K562 (cell line): ENCODE results near the gene TRAPPC8. TPM values are rescaled to one million over a fixed set of nuclear protein-coding genes. Genes with fewer than 3 reads are reported as not detected.

Experiments used
- HDGF ChIP-seq: fragments of 450-650 bp; IDR thresholded peaks from 2 replicates; pipeline ENCODE4 v1.6.1; 2016
- LCOR ChIP-seq: sonication (generic); formaldehyde crosslinking; IDR thresholded peaks from 2 replicates; pipeline ENCODE4 v1.8.0; 2022; ENCODE audit warnings: mild to moderate bottlenecking, missing genetic modification reagents
- MCM3 ChIP-seq: fragments of 450-650 bp; IDR thresholded peaks from 2 replicates; pipeline ENCODE4 v1.6.1; 2016
- NCOA4 ChIP-seq: fragments of 450-650 bp; IDR thresholded peaks from 2 replicates; pipeline ENCODE4 v1.6.1; 2018; ENCODE audit warnings: mild to moderate bottlenecking; ENCODE audit not compliant: partially characterized antibody
- NCOA6 ChIP-seq: fragments of 450-650 bp; IDR thresholded peaks from 2 replicates; pipeline ENCODE4 v1.6.1; 2017; ENCODE audit warnings: mild to moderate bottlenecking
- NFXL1 ChIP-seq: fragments of 450-650 bp; formaldehyde crosslinking; IDR thresholded peaks from 2 replicates; pipeline ENCODE4 v1.4.0; 2021; ENCODE audit warnings: mild to moderate bottlenecking
- RNF2 ChIP-seq: sonication (generic); IDR thresholded peaks from 2 replicates; pipeline ENCODE4 v1.6.1; 2016
- TCF7L2 ChIP-seq: fragments of 150-350 bp; IDR thresholded peaks from 2 replicates; pipeline ENCODE4 v1.6.1; 2016; ENCODE audit warnings: low read depth, mild to moderate bottlenecking, low read length, moderate library complexity
- TOE1 ChIP-seq, 2 experiments: fragments of 450-650 bp in 1 of 2; sonication (generic) in 1 of 2; formaldehyde crosslinking in 1 of 2; IDR thresholded peaks; 2 replicates each; pipeline versions ENCODE4 v1.7.1 to v1.8.0; 2016 to 2022; ENCODE audit warnings: borderline replicate concordance in 2 of 2, mild to moderate bottlenecking in 2 of 2, antibody characterized with exemption in 1 of 2, inconsistent platforms in 1 of 2, low read depth in 1 of 2, missing genetic modification reagents in 1 of 2, moderate library complexity in 1 of 2
- ZBED1 ChIP-seq: IDR thresholded peaks from 2 replicates; pipeline ENCODE4 v1.6.1; 2014
- ZNF445 ChIP-seq: fragments of 250-450 bp; sonication (Bioruptor Pico); IDR thresholded peaks from 2 replicates; pipeline ENCODE4 v1.4.0; 2020; ENCODE audit warnings: low read depth, mild to moderate bottlenecking, moderate library complexity
- ZNF696 ChIP-seq: fragments of 250-450 bp; sonication (Bioruptor Pico); conservative IDR thresholded peaks from 2 replicates; pipeline ENCODE4 v1.4.0; 2020; ENCODE audit warnings: mild to moderate bottlenecking, moderate library complexity
- polyA plus RNA-seq, 8 experiments: library from polyadenylated mRNA; depleted of rRNA in 4 of 8; stranded (reverse) in 5 of 8; unstranded in 3 of 8; fragments of >200 nt; fragmentation: Nextera tagmentation in 2 of 8; fragmentation: Illumina TruSeq in 1 of 8; extraction: Ambion mirVana in 2 of 8; extraction: Trizol in 1 of 8; gene quantifications; 2 replicates each; pipeline versions ENCODE4 v1.2.1 to v1.2.3, GENCODE V29; 2011 to 2014; ENCODE audit warnings: inconsistent platforms in 1 of 8, missing spikeins in 1 of 8
- total RNA-seq, 7 experiments: library from RNA; depleted of rRNA in 6 of 7; stranded (reverse); fragments of >200 nt in 6 of 7; fragmentation: Illumina TruSeq in 2 of 7; extraction: Trizol in 2 of 7; gene quantifications; 2 replicates each; pipeline versions ENCODE4 v1.2.1 to v1.2.3, GENCODE V29; 2011 to 2021; ENCODE audit warnings: low replicate concordance in 1 of 7
- TF ChIP-seq, protein P1 (sequence below), 2 experiments: fragments of 450-650 bp in 1 of 2; sonication (generic) in 1 of 2; formaldehyde crosslinking; conservative IDR thresholded peaks; 2 replicates each; pipeline versions ENCODE4 v1.4.0 to v1.8.1; 2020 to 2022; ENCODE audit warnings: mild to moderate bottlenecking in 1 of 2, missing genetic modification reagents in 1 of 2
- TF ChIP-seq, protein P2 (sequence below): fragments of 250-450 bp; sonication (Bioruptor Pico); IDR thresholded peaks from 2 replicates; pipeline ENCODE4 v1.8.0; 2022; ENCODE audit warnings: moderate library complexity, mild to moderate bottlenecking, inconsistent platforms
- TF ChIP-seq, protein P3 (sequence below): fragments of 450-650 bp; IDR thresholded peaks from one replicate; pipeline ENCODE4 v1.6.1; 2018; ENCODE audit warnings: mild to moderate bottlenecking, moderate library complexity; ENCODE audit not compliant: partially characterized antibody
- TF ChIP-seq, protein P4 (sequence below), 3 experiments: IDR thresholded peaks in 2 of 3; conservative IDR thresholded peaks in 1 of 3; 2 replicates each; pipeline ENCODE4 v1.5.1; 2011 to 2012; ENCODE audit warnings: low read length in 3 of 3, mild to moderate bottlenecking in 3 of 3, control low read depth in 2 of 3, improper control_type of control experiment in 1 of 3, inconsistent platforms in 1 of 3, low read depth in 1 of 3, mixed read lengths in 1 of 3, moderate library complexity in 1 of 3; ENCODE audit not compliant: insufficient read depth in 2 of 3
- TF ChIP-seq, protein P5 (sequence below): fragments of 250-450 bp; sonication (Bioruptor Pico); IDR thresholded peaks from 2 replicates; pipeline ENCODE4 v1.8.0; 2021; ENCODE audit warnings: mild to moderate bottlenecking, moderate library complexity
- TF ChIP-seq, protein P6 (sequence below): fragments of 250-450 bp; sonication (Bioruptor Pico); IDR thresholded peaks from 2 replicates; pipeline ENCODE4 v1.9.0; 2021; ENCODE audit warnings: mild to moderate bottlenecking, inconsistent platforms

Gene TRAPPC8
- total and polyA plus RNA-seq, 9 of the 15 experiments (the other 6 are each of a cell fraction or from before 2014, with no cell fraction given), result 20.1 to 111 (median 35.6) TPM

DNA sequence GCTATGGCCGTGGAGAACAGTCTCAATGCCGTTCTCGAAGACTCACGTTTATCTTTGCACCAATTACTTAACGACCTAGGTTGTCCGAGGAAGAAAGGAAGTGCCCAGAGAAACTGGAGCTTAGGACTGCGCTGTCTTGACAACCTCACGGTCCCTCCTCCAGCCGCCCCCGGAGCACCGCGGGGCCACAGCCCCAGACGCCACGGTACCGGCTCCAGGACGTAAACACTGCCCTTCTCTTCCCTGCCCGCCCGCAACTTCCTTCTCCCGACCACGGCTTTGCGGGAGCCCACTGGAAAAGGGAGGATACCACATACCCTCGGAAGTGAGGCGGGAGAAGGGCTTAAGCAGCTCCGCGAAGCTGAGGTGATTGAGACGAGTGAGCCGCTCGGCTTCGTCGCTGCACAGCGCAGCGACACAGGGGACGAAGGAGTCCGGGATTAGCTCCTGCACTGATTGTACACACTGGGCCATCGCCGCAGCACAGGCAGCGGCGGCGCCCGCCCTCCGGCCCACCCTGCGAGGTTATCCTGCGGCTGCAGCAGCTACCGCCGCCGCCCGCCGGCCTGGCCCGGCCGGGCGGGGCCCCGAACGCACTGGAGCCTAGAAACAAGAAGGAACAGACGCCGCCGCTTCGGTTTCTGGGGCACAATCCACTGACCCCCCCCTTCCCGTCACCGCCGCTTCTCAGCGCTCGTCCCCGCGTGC, 483 bp downstream of the TRAPPC8 start (continued):
- TF ChIP-seq, protein P1, sequence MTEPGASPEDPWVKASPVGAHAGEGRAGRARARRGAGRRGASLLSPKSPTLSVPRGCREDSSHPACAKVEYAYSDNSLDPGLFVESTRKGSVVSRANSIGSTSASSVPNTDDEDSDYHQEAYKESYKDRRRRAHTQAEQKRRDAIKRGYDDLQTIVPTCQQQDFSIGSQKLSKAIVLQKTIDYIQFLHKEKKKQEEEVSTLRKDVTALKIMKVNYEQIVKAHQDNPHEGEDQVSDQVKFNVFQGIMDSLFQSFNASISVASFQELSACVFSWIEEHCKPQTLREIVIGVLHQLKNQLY (CRISPR knock-in tag; conservative IDR thresholded peaks at IDR 0.05), result no peak
- TF ChIP-seq, protein P2, sequence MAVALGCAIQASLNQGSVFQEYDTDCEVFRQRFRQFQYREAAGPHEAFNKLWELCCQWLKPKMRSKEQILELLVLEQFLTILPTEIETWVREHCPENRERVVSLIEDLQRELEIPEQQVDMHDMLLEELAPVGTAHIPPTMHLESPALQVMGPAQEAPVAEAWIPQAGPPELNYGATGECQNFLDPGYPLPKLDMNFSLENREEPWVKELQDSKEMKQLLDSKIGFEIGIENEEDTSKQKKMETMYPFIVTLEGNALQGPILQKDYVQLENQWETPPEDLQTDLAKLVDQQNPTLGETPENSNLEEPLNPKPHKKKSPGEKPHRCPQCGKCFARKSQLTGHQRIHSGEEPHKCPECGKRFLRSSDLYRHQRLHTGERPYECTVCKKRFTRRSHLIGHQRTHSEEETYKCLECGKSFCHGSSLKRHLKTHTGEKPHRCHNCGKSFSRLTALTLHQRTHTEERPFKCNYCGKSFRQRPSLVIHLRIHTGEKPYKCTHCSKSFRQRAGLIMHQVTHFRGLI (CRISPR knock-in tag), result no peak
- TF ChIP-seq, protein P3, sequence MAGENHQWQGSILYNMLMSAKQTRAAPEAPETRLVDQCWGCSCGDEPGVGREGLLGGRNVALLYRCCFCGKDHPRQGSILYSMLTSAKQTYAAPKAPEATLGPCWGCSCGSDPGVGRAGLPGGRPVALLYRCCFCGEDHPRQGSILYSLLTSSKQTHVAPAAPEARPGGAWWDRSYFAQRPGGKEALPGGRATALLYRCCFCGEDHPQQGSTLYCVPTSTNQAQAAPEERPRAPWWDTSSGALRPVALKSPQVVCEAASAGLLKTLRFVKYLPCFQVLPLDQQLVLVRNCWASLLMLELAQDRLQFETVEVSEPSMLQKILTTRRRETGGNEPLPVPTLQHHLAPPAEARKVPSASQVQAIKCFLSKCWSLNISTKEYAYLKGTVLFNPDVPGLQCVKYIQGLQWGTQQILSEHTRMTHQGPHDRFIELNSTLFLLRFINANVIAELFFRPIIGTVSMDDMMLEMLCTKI, result no peak
- TF ChIP-seq LCOR (CRISPR knock-in tag) (peak; percentile 13; the same call in 1 of the 2 replicates), NCOA4 (no peak), TOE1 (IDR thresholded peaks at IDR 0.05; ENCODE audit: borderline replicate concordance) (no peak), TOE1 (CRISPR knock-in tag; IDR thresholded peaks at IDR 0.05; ENCODE audit: borderline replicate concordance, low read depth) (no peak), ZNF445 (CRISPR knock-in tag) (0 out of 2 replicates have a peak, but pooled peaks have one; percentile 10), ZNF696 (CRISPR knock-in tag) (no peak), TCF7L2 (no peak), NCOA6 (no peak), RNF2 (0 out of 2 replicates have a peak, but pooled peaks have one; percentile 12), HDGF (no peak), NFXL1 (no peak), MCM3 (no peak), ZBED1 (no peak; the same call in 1 of the 2 replicates)
- TF ChIP-seq, protein P4, sequence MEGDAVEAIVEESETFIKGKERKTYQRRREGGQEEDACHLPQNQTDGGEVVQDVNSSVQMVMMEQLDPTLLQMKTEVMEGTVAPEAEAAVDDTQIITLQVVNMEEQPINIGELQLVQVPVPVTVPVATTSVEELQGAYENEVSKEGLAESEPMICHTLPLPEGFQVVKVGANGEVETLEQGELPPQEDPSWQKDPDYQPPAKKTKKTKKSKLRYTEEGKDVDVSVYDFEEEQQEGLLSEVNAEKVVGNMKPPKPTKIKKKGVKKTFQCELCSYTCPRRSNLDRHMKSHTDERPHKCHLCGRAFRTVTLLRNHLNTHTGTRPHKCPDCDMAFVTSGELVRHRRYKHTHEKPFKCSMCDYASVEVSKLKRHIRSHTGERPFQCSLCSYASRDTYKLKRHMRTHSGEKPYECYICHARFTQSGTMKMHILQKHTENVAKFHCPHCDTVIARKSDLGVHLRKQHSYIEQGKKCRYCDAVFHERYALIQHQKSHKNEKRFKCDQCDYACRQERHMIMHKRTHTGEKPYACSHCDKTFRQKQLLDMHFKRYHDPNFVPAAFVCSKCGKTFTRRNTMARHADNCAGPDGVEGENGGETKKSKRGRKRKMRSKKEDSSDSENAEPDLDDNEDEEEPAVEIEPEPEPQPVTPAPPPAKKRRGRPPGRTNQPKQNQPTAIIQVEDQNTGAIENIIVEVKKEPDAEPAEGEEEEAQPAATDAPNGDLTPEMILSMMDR (IDR thresholded peaks at IDR 0.05 in 2 of 3, conservative IDR thresholded peaks at IDR 0.05 in 1 of 3; ENCODE audit: insufficient read depth in 2 of 3, low read depth in 1 of 3, low read length in 3 of 3), result no peak
- TF ChIP-seq, protein P5, sequence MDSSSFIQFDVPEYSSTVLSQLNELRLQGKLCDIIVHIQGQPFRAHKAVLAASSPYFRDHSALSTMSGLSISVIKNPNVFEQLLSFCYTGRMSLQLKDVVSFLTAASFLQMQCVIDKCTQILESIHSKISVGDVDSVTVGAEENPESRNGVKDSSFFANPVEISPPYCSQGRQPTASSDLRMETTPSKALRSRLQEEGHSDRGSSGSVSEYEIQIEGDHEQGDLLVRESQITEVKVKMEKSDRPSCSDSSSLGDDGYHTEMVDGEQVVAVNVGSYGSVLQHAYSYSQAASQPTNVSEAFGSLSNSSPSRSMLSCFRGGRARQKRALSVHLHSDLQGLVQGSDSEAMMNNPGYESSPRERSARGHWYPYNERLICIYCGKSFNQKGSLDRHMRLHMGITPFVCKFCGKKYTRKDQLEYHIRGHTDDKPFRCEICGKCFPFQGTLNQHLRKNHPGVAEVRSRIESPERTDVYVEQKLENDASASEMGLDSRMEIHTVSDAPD (CRISPR knock-in tag), result no peak
- TF ChIP-seq, protein P6, sequence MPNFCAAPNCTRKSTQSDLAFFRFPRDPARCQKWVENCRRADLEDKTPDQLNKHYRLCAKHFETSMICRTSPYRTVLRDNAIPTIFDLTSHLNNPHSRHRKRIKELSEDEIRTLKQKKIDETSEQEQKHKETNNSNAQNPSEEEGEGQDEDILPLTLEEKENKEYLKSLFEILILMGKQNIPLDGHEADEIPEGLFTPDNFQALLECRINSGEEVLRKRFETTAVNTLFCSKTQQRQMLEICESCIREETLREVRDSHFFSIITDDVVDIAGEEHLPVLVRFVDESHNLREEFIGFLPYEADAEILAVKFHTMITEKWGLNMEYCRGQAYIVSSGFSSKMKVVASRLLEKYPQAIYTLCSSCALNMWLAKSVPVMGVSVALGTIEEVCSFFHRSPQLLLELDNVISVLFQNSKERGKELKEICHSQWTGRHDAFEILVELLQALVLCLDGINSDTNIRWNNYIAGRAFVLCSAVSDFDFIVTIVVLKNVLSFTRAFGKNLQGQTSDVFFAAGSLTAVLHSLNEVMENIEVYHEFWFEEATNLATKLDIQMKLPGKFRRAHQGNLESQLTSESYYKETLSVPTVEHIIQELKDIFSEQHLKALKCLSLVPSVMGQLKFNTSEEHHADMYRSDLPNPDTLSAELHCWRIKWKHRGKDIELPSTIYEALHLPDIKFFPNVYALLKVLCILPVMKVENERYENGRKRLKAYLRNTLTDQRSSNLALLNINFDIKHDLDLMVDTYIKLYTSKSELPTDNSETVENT (CRISPR knock-in tag), result 0 out of 2 replicates have a peak, but pooled peaks have one; percentile 34
